HG03175 (cell line): Measurements from ENCODE around the gene NEU4.

ENCODE experiments used
- ATAC-seq: cut with Tn5 transposase; IDR thresholded peaks from one replicate; pipeline ENCODE4 v1.9.1; 2021; ENCODE audit warnings: mild to moderate bottlenecking, moderate library complexity; ENCODE audit not compliant: unreplicated experiment

NEU4 gene

GRCh38 chr2:241860184-241861078 lies 51.4 kb downstream of the NEU4 start:
- no peak for ATAC-seq

GRCh38 chr2:241861264-241861663 lies 52.3 kb downstream of the NEU4 start:
- ATAC-seq, result no peak

- no peak for ATAC-seq
Measured at GRCh38 chr2:241862093-241862492, 53.1 kb downstream of the NEU4 start.

GRCh38 chr2:241862775-241863535 lies 54.0 kb downstream of the NEU4 start:
- ATAC-seq, result no peak

- no peak for ATAC-seq
Measured at GRCh38 chr2:241863536-241863954, 54.6 kb downstream of the NEU4 start.

- no peak for ATAC-seq
Measured at GRCh38 chr2:241864168-241864849, 55.3 kb downstream of the NEU4 start.

- no peak for ATAC-seq
Measured at GRCh38 chr2:241864850-241865213, 55.8 kb downstream of the NEU4 start.

GRCh38 chr2:241865416-241865956 lies 56.5 kb downstream of the NEU4 start:
- no peak for ATAC-seq

GRCh38 chr2:241865957-241866789 lies 57.2 kb downstream of the NEU4 start:
- ATAC-seq, result no peak
